Dendritic cell treated with granulocyte-macrophage colony-stimulating factor and Interleukin-4, amounts not matched to agents 40 ng/mL and 50 ng/mL, for 4 days (primary cell): ENCODE measurements around the gene MRPL27.
"Not testable (repeated sequence)": the region's sequence is repeated elsewhere in the genome, so short reads cannot be mapped to it uniquely, and the experiment has no call there.

Source experiments
- H3K27ac Mint-ChIP-seq: one replicate; pipeline ENCODE4 v1.8.0; 2022; ENCODE audit warnings: mild to moderate bottlenecking, mixed read lengths
- H3K27me3 Mint-ChIP-seq: one replicate; pipeline ENCODE4 v1.8.0; 2022; ENCODE audit warnings: mild to moderate bottlenecking, mixed read lengths
- H3K36me3 Mint-ChIP-seq: one replicate; pipeline ENCODE4 v1.8.0; 2022; ENCODE audit warnings: low read depth, mixed read lengths
- H3K4me1 Mint-ChIP-seq: one replicate; pipeline ENCODE4 v1.8.0; 2022; ENCODE audit warnings: low read depth, mixed read lengths
- H3K4me3 Mint-ChIP-seq: one replicate; pipeline ENCODE4 v1.8.0; 2022; ENCODE audit warnings: mild to moderate bottlenecking, moderate library complexity, mixed read lengths
- H3K9me3 Mint-ChIP-seq: one replicate; pipeline ENCODE4 v1.8.0; 2022; ENCODE audit warnings: mixed read lengths
- intact Hi-C: fragments of 100-400 bp; cut with micrococcal nuclease; formaldehyde crosslinking; loops from one replicate; pipeline ENCODE4 v1.15.0; 2022

The MRPL27 gene

DNA sequence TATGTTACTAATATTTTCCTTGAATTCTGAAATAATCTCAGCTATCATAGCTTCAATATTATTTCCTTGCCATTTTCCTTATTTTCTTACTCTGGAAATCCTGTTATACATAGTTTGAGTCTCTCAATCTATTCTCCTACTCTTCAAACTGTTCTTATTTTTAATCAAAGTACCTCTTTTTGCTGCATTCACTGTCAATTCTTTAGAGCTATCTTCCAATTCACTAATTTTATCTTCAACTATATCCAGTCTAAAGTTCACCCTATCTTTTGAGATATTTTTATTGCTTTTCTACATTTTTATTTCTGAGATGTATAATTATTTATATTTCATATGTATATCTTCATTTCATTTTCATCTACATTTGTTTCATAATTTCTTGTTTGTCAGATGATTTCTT, 34.3 kb downstream of the MRPL27 start:
- no peaks in the 10 kb centered on the region for H3K27me3 Mint-ChIP-seq
- H3K9me3 Mint-ChIP-seq: peaks cover 12% of the 10 kb centered on the region
- H3K27ac Mint-ChIP-seq: no peak overlapping the region
- H3K4me3 Mint-ChIP-seq: no peak overlapping the region
- H3K4me1 Mint-ChIP-seq: peaks cover 8% of the 10 kb centered on the region
- intact Hi-C loops: no loop called here
- H3K36me3 Mint-ChIP-seq: no peaks in the 10 kb centered on the region

DNA sequence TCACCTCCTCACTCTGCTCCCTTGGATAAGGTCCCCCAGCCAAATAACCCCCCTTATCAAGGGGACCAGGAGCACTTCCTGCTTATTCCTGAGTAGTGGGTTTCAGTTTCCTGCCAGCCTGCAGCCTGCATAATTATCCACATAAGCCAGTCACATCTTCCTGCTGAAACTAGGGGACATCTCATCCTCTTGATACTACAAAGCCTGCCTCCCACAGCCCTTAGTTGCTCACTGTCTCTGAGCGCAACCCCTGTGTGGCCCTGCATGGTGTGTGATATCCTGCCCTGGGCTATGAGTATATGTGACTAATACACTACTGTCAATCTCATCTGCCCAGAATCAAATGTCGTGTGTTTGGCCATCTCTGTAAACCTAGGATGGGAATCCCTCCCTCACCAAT, 35.0 kb downstream of the MRPL27 start:
- Mint-ChIP-seq H3K36me3 (no peaks in the 10 kb centered on the region), H3K4me3 (no peak overlapping the region), H3K4me1 (peaks cover 12% of the 10 kb centered on the region), H3K27ac (no peak overlapping the region), H3K27me3 (peaks cover 3% of the 10 kb centered on the region), H3K9me3 (peaks cover 12% of the 10 kb centered on the region)
- intact Hi-C loops: no loop called here

DNA sequence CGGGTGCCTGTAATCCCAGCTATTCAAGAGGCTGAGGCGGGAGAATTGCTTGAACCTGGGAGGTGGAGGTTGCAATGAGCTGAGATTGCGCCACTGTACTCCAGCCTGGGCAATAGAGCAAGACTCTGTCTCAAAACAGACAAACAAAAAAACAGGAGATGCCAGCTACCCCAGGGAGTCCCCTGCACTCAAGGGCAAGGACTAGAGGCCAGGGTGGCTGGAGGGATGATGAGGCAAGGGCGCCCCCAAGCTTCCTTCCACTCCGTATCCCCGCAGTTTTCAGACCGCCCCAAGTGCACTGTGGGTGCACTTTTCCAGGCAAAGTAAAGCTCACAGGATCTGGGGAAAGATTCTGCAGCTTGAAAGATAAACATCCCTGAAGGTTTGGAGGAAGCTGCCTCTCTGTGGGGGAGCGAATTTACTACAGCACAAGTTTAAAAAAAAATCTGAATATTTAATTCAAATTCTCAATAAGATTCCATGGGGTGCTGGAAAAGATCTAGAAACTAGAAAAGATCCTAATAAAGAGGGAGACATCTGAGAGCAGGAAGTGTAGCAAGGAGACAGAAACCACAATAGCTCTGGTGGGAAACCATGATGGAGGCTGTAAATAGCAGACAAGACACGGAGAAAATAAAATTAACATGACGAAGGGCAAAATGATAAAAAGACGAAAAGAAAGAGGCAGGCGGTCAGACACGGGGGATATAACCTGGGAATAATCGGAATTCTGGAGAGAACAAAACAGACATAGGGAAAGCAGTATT, 39.5 kb downstream of the MRPL27 start:
- H3K27me3 Mint-ChIP-seq, H3K27ac Mint-ChIP-seq, H3K36me3 Mint-ChIP-seq, intact Hi-C loops, H3K9me3 Mint-ChIP-seq: not testable (repeated sequence)
- Mint-ChIP-seq H3K4me1 (peaks cover 32% of the 10 kb centered on the region), H3K4me3 (peak overlapping the region; percentile 44)

DNA sequence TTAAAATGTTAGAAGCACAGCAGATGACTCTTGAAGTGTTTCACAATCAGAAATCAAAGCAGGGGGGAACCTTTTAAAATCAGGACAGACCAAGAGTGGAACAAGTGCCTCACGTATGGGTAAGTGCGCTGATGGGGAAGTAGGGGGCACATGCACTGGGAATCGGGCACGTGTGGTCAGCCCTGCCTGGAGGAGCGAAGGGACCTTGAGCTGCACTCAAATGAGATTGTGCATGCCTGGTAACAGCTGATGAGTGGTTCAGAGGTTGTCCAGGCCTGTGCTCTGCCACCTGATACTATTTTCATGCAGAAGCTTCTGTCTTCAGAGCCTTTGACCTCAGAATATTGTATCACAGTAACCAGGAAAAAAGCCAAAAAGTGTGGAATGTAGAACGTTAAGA, 40.8 kb downstream of the MRPL27 start:
- intact Hi-C loops: no loop called here

DNA sequence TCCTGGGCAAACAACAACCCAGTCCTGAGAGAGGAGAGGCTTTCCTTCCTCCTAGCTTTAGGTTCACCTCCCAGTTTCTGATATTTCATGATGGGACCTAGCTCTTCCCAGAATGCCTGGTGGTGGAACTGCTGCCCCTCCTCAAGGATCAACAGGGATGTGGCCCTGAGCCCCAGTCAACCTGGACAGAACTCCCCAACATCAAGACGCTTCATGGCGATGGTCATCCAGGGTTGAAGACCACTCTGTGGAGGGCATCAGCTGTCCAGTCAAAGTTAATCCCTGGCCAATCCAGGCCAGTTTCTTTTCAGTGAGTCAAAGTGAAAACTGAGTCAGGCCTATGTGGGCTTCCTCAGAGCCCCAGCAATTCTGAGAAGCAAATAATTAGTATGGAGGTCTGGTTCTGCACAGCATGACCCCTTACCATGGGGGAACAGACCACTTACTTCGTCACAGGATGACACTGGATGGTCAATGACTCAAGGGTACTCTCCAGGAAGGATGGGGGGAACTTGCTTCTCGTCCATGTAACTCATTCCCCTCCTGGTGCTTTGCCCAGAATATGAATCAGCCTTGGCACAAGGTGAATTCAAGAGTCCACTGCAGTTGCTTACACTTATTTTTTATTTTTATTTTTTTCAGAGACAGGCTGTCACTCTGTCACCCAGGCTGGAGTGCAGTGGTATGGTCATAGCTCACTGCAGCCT, 41.7 kb downstream of the MRPL27 start:
- H3K27me3 Mint-ChIP-seq: peaks cover 9% of the 10 kb centered on the region
- no peak overlapping the region for H3K27ac Mint-ChIP-seq
- intact Hi-C loops: no loop called here
- H3K4me3 Mint-ChIP-seq: no peak overlapping the region
- H3K4me1 Mint-ChIP-seq: peaks cover 39% of the 10 kb centered on the region
- no peaks in the 10 kb centered on the region for H3K9me3 Mint-ChIP-seq
- no peaks in the 10 kb centered on the region for H3K36me3 Mint-ChIP-seq

More for the DNA sequence above, 40.8 kb downstream of the MRPL27 start:
- H3K27ac Mint-ChIP-seq: no peak overlapping the region
- no peak overlapping the region for H3K4me3 Mint-ChIP-seq
- H3K36me3 Mint-ChIP-seq: no peaks in the 10 kb centered on the region
- H3K9me3 Mint-ChIP-seq: no peaks in the 10 kb centered on the region
- H3K4me1 Mint-ChIP-seq: peaks cover 32% of the 10 kb centered on the region
- H3K27me3 Mint-ChIP-seq: peaks cover 9% of the 10 kb centered on the region

DNA sequence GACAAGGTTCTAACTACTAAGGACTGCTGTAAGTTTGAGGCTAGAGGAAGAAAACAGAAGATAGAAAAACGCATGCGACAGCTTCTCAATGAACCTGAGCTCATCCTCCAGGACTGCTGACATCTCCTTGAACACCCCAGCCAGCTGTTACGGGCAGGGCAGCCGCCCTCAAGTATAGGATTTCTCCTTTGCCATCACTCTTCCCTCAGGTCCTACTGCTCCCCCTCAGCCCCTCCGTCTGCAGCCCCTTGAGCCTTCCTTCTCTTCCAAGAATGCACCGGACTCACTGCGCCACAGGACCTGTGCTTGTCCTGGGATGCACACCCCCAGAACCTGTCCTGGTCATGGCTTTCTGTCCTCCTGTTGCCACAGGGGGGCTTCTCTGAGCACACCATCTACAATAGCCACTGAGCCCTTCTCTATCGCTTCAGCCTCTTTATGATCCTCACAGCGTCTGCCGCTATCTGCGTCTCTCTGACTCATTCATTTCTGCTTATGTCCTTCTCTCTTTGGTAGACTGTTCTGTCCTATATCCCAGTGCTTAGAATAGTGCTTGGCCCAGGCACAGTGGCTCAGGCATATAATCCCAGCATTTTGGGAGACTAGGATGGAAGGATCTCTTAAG, 42.7 kb downstream of the MRPL27 start:
- peaks cover 9% of the 10 kb centered on the region for H3K27me3 Mint-ChIP-seq
- intact Hi-C loops: no loop called here
- H3K27ac Mint-ChIP-seq: no peak overlapping the region
- H3K4me3 Mint-ChIP-seq: no peak overlapping the region
- peaks cover 39% of the 10 kb centered on the region for H3K4me1 Mint-ChIP-seq
- no peaks in the 10 kb centered on the region for H3K36me3 Mint-ChIP-seq
- no peaks in the 10 kb centered on the region for H3K9me3 Mint-ChIP-seq

DNA sequence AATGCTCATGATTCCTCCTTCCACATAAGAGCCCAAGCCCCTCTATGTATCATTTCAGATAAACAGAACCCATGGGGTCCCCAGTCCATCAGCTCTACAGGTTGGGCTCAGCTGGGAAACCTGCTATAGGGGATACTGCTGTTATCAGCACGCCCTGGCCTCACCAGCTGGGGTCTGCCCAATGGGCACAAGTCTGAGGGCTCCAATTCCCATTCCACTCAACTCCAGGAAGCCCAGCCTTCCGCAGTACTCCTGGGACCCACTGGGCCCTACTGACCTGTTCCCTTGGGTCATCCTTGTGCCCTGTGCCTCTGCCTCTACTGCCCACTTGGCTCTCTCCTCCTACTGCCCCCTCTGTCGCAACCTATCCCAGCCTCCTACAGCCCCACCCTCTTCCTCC, 43.3 kb downstream of the MRPL27 start:
- intact Hi-C loops: no loop called here
- peaks cover 9% of the 10 kb centered on the region for H3K27me3 Mint-ChIP-seq
- H3K4me1 Mint-ChIP-seq: peaks cover 39% of the 10 kb centered on the region

DNA sequence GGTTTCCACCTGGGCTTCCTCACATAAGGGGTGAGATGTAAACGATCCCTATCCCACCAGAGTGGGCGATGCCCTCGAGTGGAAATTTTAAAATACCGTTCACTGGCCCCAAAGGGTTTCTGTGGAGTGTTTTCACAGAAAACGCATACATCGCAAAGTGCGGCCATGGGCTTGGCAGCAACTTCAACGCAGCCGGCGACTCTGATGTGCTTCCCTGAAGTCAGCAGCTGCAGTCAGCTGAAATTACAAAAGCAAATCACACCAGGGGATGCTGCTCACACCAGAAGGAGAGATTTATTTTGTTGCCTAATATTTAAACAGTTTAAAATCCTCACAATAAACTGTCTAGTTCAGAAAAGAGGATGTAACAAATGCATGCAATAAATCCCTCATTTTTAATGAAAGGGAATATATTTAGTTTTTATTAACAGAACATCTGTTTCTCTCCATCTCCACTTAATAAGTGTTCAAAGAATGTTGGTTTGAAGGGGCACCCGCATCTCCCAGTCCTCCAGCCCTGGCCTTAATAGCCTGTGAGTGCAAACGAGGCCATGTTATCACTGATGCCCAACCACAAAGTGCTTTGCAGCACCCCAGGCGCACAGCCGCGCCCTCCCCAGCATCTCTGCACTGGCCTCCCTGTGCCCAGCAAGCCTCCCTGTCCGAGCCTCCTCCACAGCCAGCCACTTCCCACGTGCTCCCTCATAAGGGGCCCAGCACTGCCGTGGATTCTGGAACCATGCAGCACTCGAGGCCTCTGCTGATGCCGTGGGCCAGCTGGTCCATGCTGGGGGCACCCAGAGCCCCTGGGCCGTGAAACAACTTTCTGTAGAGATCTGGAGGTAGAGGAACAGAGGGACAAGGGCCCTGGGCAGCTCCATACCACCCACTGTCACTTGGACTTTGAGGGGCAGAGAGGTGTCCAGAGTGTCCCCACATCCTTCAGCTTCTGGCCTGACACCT, 44.3 kb downstream of the MRPL27 start:
- H3K27me3 Mint-ChIP-seq: peaks cover 9% of the 10 kb centered on the region
- H3K4me1 Mint-ChIP-seq: peaks cover 31% of the 10 kb centered on the region
- no peaks in the 10 kb centered on the region for H3K36me3 Mint-ChIP-seq
- intact Hi-C loops: no loop called here
- H3K4me3 Mint-ChIP-seq: no peak overlapping the region
- H3K27ac Mint-ChIP-seq: no peak overlapping the region
- H3K9me3 Mint-ChIP-seq: no peaks in the 10 kb centered on the region

More for the DNA sequence above, 43.3 kb downstream of the MRPL27 start:
- Mint-ChIP-seq H3K9me3 (no peaks in the 10 kb centered on the region), H3K36me3 (no peaks in the 10 kb centered on the region), H3K27ac (no peak overlapping the region), H3K4me3 (no peak overlapping the region)

DNA sequence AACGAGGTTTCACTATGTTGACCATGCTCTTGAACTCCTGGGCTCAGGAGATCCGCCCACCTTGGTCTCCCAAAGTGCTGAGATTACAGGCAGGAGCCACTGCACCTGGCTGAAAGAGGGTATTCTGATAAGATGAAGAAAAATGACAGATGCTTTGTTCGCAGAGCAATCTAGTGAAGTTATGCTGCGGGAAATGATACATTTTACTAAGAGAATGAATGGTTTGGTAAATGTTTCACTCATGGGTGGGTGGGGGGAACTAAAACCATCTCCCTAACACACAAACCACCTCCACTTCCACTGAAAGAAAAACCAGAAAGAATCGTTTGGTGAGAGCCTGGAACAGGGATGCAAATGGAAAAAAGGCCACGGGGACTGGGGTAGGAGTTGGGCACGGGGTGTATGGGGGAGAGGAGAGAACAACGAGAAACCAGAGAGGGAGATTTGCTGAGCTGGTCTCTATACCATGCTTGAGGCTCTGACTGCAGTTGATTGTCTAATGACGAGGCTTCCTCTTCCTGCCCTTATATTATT, 46.1 kb downstream of the MRPL27 start:
- intact Hi-C loops: no loop called here
- peaks cover 2% of the 10 kb centered on the region for H3K27me3 Mint-ChIP-seq
- H3K4me1 Mint-ChIP-seq: peaks cover 16% of the 10 kb centered on the region
- no peaks in the 10 kb centered on the region for H3K9me3 Mint-ChIP-seq
- H3K36me3 Mint-ChIP-seq: no peaks in the 10 kb centered on the region
- H3K4me3 Mint-ChIP-seq: no peak overlapping the region
- no peak overlapping the region for H3K27ac Mint-ChIP-seq

DNA sequence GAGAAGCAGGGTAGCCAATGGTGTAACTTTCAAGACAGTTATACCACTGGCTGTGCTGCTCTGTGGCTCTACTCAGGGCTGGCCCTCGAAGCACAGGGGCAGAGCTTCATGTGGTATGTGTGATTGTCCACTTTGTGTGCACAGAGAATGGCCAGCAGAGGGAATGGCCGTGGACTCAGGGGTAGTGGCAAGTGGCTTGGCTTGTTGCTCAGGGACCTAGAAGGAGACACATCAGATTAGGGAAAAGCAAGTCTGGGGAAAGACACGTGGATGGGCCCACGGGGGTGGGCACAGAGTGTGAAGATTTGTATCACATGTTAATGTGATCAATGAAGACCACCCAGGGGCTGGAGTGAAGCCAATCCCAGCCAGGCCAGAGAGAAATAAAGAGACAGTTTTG, 47.1 kb downstream of the MRPL27 start:
- H3K4me3 Mint-ChIP-seq: no peak overlapping the region
- H3K27ac Mint-ChIP-seq: no peak overlapping the region

DNA sequence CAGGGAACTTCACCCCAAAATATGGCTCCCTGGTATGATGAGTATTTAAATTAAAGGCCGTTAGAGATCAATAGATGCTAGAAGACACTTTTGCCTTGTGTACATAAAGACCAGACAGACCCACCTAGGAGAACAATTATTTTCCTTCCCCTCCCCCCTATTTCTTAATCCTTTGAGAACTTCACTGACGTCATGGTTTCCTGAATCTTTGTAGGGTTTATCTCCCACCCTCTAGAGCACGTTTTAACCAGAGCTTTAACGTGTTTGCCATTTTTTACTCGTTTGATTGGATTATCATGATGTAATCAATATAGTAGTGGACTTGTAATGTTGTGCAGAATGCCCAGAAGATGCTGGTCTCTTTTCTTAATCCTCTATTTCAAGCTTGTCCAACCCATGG, 49.9 kb downstream of the MRPL27 start:
- H3K9me3 Mint-ChIP-seq: no peaks in the 10 kb centered on the region
- peaks cover 1% of the 10 kb centered on the region for H3K27me3 Mint-ChIP-seq
- no peak overlapping the region for H3K4me3 Mint-ChIP-seq
- H3K36me3 Mint-ChIP-seq: no peaks in the 10 kb centered on the region
- H3K27ac Mint-ChIP-seq: no peak overlapping the region
- peaks cover 6% of the 10 kb centered on the region for H3K4me1 Mint-ChIP-seq
- intact Hi-C loops: no loop called here

More for the DNA sequence above, 47.1 kb downstream of the MRPL27 start:
- Mint-ChIP-seq H3K9me3 (no peaks in the 10 kb centered on the region), H3K36me3 (no peaks in the 10 kb centered on the region), H3K4me1 (peaks cover 16% of the 10 kb centered on the region), H3K27me3 (peaks cover 2% of the 10 kb centered on the region)
- intact Hi-C loops: no loop called here

DNA sequence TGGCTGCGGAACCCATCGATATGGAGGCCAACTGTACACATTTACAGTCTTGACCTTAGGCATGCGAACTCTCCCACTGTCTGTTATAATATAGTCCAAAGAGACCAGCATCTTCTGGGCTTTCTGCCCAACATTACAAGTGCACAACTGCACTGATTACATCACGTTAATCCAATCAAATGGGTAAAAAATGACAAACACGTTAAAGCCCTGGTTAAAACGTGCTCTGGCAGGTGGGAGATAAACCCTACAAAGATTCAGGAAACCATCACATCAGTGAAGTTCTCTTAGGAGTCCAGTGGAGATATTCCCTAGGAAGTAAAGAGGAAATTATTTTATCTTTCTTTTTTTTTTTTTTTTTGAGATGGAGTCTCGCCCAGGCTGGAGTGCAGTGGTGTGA, 50.7 kb downstream of the MRPL27 start:
- no peaks in the 10 kb centered on the region for H3K9me3 Mint-ChIP-seq
- intact Hi-C loops: no loop called here
- no peak overlapping the region for H3K27ac Mint-ChIP-seq
- no peak overlapping the region for H3K4me3 Mint-ChIP-seq
- H3K27me3 Mint-ChIP-seq: peaks cover 1% of the 10 kb centered on the region
- H3K4me1 Mint-ChIP-seq: peaks cover 6% of the 10 kb centered on the region
- H3K36me3 Mint-ChIP-seq: no peaks in the 10 kb centered on the region

DNA sequence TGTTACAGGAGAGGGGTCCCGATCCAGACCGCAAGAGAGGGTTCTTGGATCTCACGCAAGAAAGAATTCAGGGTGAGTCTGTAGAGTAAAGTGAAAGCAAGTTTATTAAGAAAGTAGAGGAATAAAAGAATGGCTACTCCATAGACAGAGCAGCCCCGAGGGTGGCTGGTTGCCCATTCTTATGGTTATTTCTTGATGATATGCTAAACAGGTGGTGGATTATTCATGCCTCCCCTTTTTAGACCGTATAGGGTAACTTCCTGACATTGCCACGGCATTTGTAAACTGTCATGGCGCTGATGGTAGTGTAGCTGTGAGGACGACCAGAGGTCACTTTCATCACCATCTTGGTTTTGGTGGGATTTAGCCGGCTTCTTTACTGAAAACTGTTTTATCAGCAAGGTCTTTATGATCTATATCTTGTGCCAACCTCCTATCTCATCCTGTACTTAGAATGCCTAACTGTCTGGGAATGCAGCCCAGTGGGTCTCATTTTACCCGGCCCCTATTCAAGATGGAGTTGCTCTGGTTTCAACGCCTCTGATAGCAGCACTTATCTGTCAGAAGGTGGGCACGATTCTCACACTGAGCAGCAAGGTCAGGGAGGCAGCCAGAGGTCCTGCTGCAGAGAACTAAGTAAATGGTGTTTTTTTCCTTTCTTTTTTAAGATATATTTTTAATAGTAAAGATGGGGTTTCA, 53.5 kb downstream of the MRPL27 start:
- H3K27ac Mint-ChIP-seq: no peak overlapping the region
- H3K27me3 Mint-ChIP-seq: peaks cover 8% of the 10 kb centered on the region
- no peaks in the 10 kb centered on the region for H3K36me3 Mint-ChIP-seq
- no peaks in the 10 kb centered on the region for H3K9me3 Mint-ChIP-seq
- no peaks in the 10 kb centered on the region for H3K4me1 Mint-ChIP-seq
- intact Hi-C loops: no loop called here
- no peak overlapping the region for H3K4me3 Mint-ChIP-seq
